Ishikawa (cell line): ENCODE data around the gene TRUB2.

Experiments
- CEBPB ChIP-seq: IDR thresholded peaks from 2 replicates; pipeline ENCODE4 v1.6.1; 2012
- CREB1 ChIP-seq: IDR thresholded peaks from 2 replicates; pipeline ENCODE4 v1.6.1; 2012; ENCODE audit warnings: low read depth
- EGR1 ChIP-seq: IDR thresholded peaks from 2 replicates; pipeline ENCODE4 v1.6.1; 2012
- EP300 ChIP-seq: IDR thresholded peaks from 2 replicates; pipeline ENCODE4 v1.6.1; 2012; ENCODE audit warnings: borderline replicate concordance
- FOXM1 ChIP-seq: IDR thresholded peaks from 2 replicates; pipeline ENCODE4 v1.6.1; 2012; ENCODE audit warnings: low read depth, borderline replicate concordance
- MAX ChIP-seq: IDR thresholded peaks from 2 replicates; pipeline ENCODE4 v1.6.1; 2012
- NFIC ChIP-seq: IDR thresholded peaks from 2 replicates; pipeline ENCODE4 v1.6.1; 2012
- RAD21 ChIP-seq: IDR thresholded peaks from 2 replicates; pipeline ENCODE4 v1.6.1; 2012; ENCODE audit warnings: low read depth
- REST ChIP-seq: IDR thresholded peaks from 2 replicates; pipeline ENCODE4 v1.6.1; 2012; ENCODE audit warnings: low read depth, mild to moderate bottlenecking
- TAF1 ChIP-seq: IDR thresholded peaks from 2 replicates; pipeline ENCODE4 v1.6.1; 2012; ENCODE audit warnings: low read depth, mild to moderate bottlenecking
- TCF12 ChIP-seq: IDR thresholded peaks from 2 replicates; pipeline ENCODE4 v1.6.1; 2012; ENCODE audit warnings: low read depth
- TEAD4 ChIP-seq: IDR thresholded peaks from 2 replicates; pipeline ENCODE4 v1.6.1; 2012
- USF1 ChIP-seq: IDR thresholded peaks from 2 replicates; pipeline ENCODE4 v1.6.1; 2012
- YY1 ChIP-seq: IDR thresholded peaks from 2 replicates; pipeline ENCODE4 v1.6.1; 2012; ENCODE audit warnings: low read depth
- ZBTB7A ChIP-seq: IDR thresholded peaks from 2 replicates; pipeline ENCODE4 v1.6.1; 2012; ENCODE audit warnings: low read depth

Gene TRUB2

GRCh38 chr9:128322404-128323211, at the start of gene TRUB2, which contains the start of gene COQ4:
Gene TRUB2, minus strand, starts transcription at chr9:128322447. Its CDS starts 39 bp downstream, at chr9:128322408.
Gene COQ4, plus strand, starts transcription at chr9:128322839. Its CDS starts 20 bp downstream, at chr9:128322859.
- no peak for TF ChIP-seq USF1
- no peak; the same call in 1 of the 2 replicates for TF ChIP-seq EGR1
- peak; percentile 95 for TF ChIP-seq YY1
- peak; percentile 92 for TF ChIP-seq TAF1
- no peak for TF ChIP-seq REST
- TF ChIP-seq TEAD4, result no peak
- peak; percentile 47; the same call in 1 of the 2 replicates for TF ChIP-seq CREB1
- no peak for TF ChIP-seq RAD21
- peak; percentile 97 for TF ChIP-seq MAX
- TF ChIP-seq TCF12, result peak; percentile 75; the same call in 1 of the 2 replicates
- 0 out of 2 replicates have a peak, but pooled peaks have one; percentile 33 for TF ChIP-seq FOXM1
- TF ChIP-seq NFIC, result 0 out of 2 replicates have a peak, but pooled peaks have one; percentile 20
- no peak for TF ChIP-seq ZBTB7A
- TF ChIP-seq CEBPB, result no peak; the same call in none of the 2 replicates
- peak; percentile 10; the same call in 1 of the 2 replicates for TF ChIP-seq EP300

GRCh38 chr9:128371630-128372117, 49.4 kb upstream of the TRUB2 start:
- no peak for TF ChIP-seq RAD21
- TF ChIP-seq TEAD4, result no peak
- no peak for TF ChIP-seq EP300
- TF ChIP-seq NFIC, result 0 out of 2 replicates have a peak, but pooled peaks have one; percentile 0
- TF ChIP-seq CEBPB, result no peak
- no peak for TF ChIP-seq ZBTB7A

- TF ChIP-seq ZBTB7A (no peak), EGR1 (no peak), MAX (peak; percentile 67), TCF12 (no peak), YY1 (peak; percentile 98), FOXM1 (no peak), USF1 (no peak), EP300 (no peak), CEBPB (no peak), NFIC (0 out of 2 replicates have a peak, but pooled peaks have one; percentile 4), REST (no peak), CREB1 (no peak; the same call in 1 of the 2 replicates), RAD21 (no peak; the same call in 1 of the 2 replicates), TEAD4 (no peak), TAF1 (peak; percentile 81)
These were observed 48.7 kb upstream of the TRUB2 start, which contains the start of gene URM1 for GRCh38 chr9:128370752-128371629. Gene URM1, plus strand, starts transcription at chr9:128371374. Its CDS starts 7 bp downstream, at chr9:128371381.

- TF ChIP-seq USF1 (no peak), EGR1 (no peak), MAX (no peak), TEAD4 (no peak), NFIC (no peak), FOXM1 (no peak), TAF1 (no peak), REST (no peak), ZBTB7A (no peak)
These were observed 48.1 kb upstream of the TRUB2 start for GRCh38 chr9:128370367-128370751.
